Neural crest cell (in vitro differentiated cells): Measurements from ENCODE around the gene DHX15. TPM values are rescaled to one million over a fixed set of nuclear protein-coding genes. Genes with fewer than 3 reads are reported as not detected.

Experiments used
- DNase-seq: peaks from one replicate; pipeline ENCODE4 v3.0.0; 2021; ENCODE audit warnings: low read depth, mixed read lengths, low spot score
- H3K27ac Mint-ChIP-seq: one replicate; pipeline ENCODE4 v1.8.0; 2021; ENCODE audit warnings: mild to moderate bottlenecking, mixed read lengths; ENCODE audit not compliant: unreplicated experiment
- H3K27me3 Mint-ChIP-seq: 2 replicates; pipeline ENCODE4 v1.8.0; 2021; ENCODE audit warnings: low read depth, mild to moderate bottlenecking, mixed read lengths
- H3K36me3 Mint-ChIP-seq: 2 replicates; pipeline ENCODE4 v1.8.0; 2021; ENCODE audit warnings: low read depth, mild to moderate bottlenecking, mixed read lengths
- H3K4me1 Mint-ChIP-seq: 2 replicates; pipeline ENCODE4 v1.8.0; 2021; ENCODE audit warnings: mixed read lengths
- H3K4me3 Mint-ChIP-seq: one replicate; pipeline ENCODE4 v1.8.0; 2021; ENCODE audit warnings: mild to moderate bottlenecking, mixed read lengths
- H3K9me3 Mint-ChIP-seq: 2 replicates; pipeline ENCODE4 v1.8.0; 2021; ENCODE audit warnings: mixed read lengths
- CTCF ChIP-seq: fragments of 200-600 bp; sonication (generic); conservative IDR thresholded peaks from 2 replicates; pipeline ENCODE4 v1.5.0; 2021; ENCODE audit warnings: antibody characterized with exemption, mild to moderate bottlenecking
- total RNA-seq: library from RNA; stranded (reverse); gene quantifications from 2 replicates; pipeline ENCODE4 v1.2.1, GENCODE V29; 2021

Gene DHX15
- total RNA-seq, 1 donor from 2014 or later = 240 TPM

GRCh38 chr4:24599275-24599674, 14.9 kb upstream of the DHX15 start:
- H3K27ac Mint-ChIP-seq = no peak overlapping the region
- no peak for DNase-seq
- H3K36me3 Mint-ChIP-seq = no peaks in the 10 kb centered on the region

DNA sequence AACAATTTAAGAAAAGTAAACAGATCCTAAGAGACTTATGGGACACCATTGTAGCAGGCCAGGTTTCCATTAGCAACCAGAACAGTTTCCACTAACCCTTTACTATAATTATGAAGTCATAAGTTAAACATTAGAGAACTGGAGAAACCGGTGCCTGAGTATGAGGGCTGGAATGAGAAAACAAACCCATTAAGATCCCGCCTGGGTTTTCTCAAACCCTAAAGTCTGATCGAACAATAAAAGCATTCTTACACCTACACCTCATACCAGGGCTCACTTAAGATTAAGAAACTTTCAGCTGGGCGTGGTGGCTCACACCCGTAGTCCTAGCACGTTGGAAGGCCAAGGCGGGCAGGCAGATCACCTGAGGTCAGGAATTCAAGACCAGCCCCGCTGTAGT, 13.7 kb upstream of the DHX15 start:
- Mint-ChIP-seq H3K27me3 (no peaks in the 10 kb centered on the region), H3K4me3 (no peak overlapping the region), H3K4me1 (peaks cover 12% of the 10 kb centered on the region), H3K27ac (no peak overlapping the region), H3K9me3 (no peaks in the 10 kb centered on the region), H3K36me3 (no peaks in the 10 kb centered on the region)
- TF ChIP-seq CTCF = no peak
- DNase-seq = no peak

More at GRCh38 chr4:24599275-24599674, 14.9 kb upstream of the DHX15 start:
- Mint-ChIP-seq H3K4me1 (peaks cover 12% of the 10 kb centered on the region), H3K27me3 (no peaks in the 10 kb centered on the region), H3K4me3 (no peak overlapping the region), H3K9me3 (no peaks in the 10 kb centered on the region)
- TF ChIP-seq CTCF = no peak

DNA sequence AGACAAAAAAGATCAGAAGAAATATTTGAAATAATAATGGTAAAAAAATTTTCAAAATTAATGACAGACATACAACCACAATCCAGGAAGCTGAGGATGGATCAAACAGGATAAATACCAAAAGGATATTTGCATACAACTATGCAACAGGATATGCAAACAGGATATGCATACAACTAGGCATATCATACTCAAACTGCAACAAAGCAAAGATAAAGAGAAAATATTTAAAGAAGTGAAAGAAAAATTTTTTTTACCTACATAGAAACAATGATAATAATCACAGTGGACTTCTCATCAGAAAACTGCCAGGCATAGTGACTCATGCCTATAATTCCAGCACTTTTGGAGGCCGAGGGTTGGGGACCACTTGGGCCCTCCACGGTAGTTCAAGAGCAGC, 11.3 kb upstream of the DHX15 start:
- H3K9me3 Mint-ChIP-seq = peaks cover 7% of the 10 kb centered on the region
- DNase-seq = no peak
- TF ChIP-seq CTCF = no peak
- no peak overlapping the region for H3K27ac Mint-ChIP-seq
- H3K4me1 Mint-ChIP-seq = peaks cover 8% of the 10 kb centered on the region
- H3K27me3 Mint-ChIP-seq = peaks cover 5% of the 10 kb centered on the region
- peaks cover 1% of the 10 kb centered on the region for H3K36me3 Mint-ChIP-seq
- no peak overlapping the region for H3K4me3 Mint-ChIP-seq

DNA sequence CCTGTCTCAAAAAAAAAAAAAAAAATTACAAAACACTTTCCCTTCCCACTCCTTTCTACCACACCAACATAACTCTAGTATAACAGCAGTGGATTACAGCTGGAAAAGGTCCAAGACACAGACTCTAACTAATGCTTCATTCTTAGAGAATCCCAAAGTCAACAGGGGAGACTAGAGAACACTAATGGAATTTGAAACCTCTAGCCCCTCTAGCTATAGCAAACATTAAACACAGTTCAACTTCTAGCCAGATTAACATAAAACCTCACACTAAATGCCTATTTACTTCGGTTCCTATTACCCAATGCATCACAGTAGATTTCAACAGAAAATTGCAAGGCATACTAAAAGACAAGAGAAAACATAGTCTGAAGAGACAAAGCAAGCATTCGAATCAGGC, 10.5 kb upstream of the DHX15 start:
- peaks cover under 1% of the 10 kb centered on the region for H3K4me1 Mint-ChIP-seq
- H3K36me3 Mint-ChIP-seq = peaks cover 2% of the 10 kb centered on the region
- H3K9me3 Mint-ChIP-seq = peaks cover 8% of the 10 kb centered on the region
- no peak for DNase-seq
- no peak overlapping the region for H3K4me3 Mint-ChIP-seq
- peaks cover 7% of the 10 kb centered on the region for H3K27me3 Mint-ChIP-seq
- no peak for TF ChIP-seq CTCF
- no peak overlapping the region for H3K27ac Mint-ChIP-seq

GRCh38 chr4:24589448-24589847, 5.1 kb upstream of the DHX15 start:
- Mint-ChIP-seq H3K4me1 (peaks cover 3% of the 10 kb centered on the region), H3K9me3 (peaks cover 8% of the 10 kb centered on the region), H3K36me3 (peaks cover 4% of the 10 kb centered on the region), H3K27me3 (peaks cover 7% of the 10 kb centered on the region), H3K4me3 (no peak overlapping the region), H3K27ac (no peak overlapping the region)
- DNase-seq = no peak
- no peak for TF ChIP-seq CTCF
